HG03342 (cell line): ENCODE results near the gene TMEM240.
"Not testable (repeated sequence)": the region's sequence is repeated elsewhere in the genome, so short reads cannot be mapped to it uniquely, and the experiment has no call there.

ENCODE experiments used
- ATAC-seq: cut with Tn5 transposase; IDR thresholded peaks from one replicate; pipeline ENCODE4 v1.9.1; 2021; ENCODE audit warnings: mild to moderate bottlenecking, moderate library complexity; ENCODE audit not compliant: unreplicated experiment

The TMEM240 gene

GRCh38 chr1:1527092-1527816 lies 13.2 kb downstream of the TMEM240 start:
- ATAC-seq, result no peak

GRCh38 chr1:1526476-1526875 lies 13.9 kb downstream of the TMEM240 start:
- not testable (repeated sequence) for ATAC-seq

- not testable (repeated sequence) for ATAC-seq
These were observed 15.6 kb downstream of the TMEM240 start for GRCh38 chr1:1524750-1525383.

- not testable (repeated sequence) for ATAC-seq
These were observed 16.8 kb downstream of the TMEM240 start for GRCh38 chr1:1523651-1524050.

GRCh38 chr1:1523226-1523625 lies 17.2 kb downstream of the TMEM240 start:
- ATAC-seq, result not testable (repeated sequence)

GRCh38 chr1:1522536-1522935 lies 17.9 kb downstream of the TMEM240 start:
- not testable (repeated sequence) for ATAC-seq

GRCh38 chr1:1521331-1521730 lies 19.1 kb downstream of the TMEM240 start:
- no peak for ATAC-seq

- not testable (repeated sequence) for ATAC-seq
These were observed 20.5 kb downstream of the TMEM240 start for GRCh38 chr1:1519805-1520505.

GRCh38 chr1:1518621-1519007 lies 21.8 kb downstream of the TMEM240 start:
- ATAC-seq, result not testable (repeated sequence)

- ATAC-seq, result no peak
These were observed 22.3 kb downstream of the TMEM240 start for GRCh38 chr1:1517973-1518620.

GRCh38 chr1:1516923-1517322 lies 23.5 kb downstream of the TMEM240 start:
- not testable (repeated sequence) for ATAC-seq

GRCh38 chr1:1514376-1514775 lies 26.0 kb downstream of the TMEM240 start:
- ATAC-seq, result not testable (repeated sequence)

- ATAC-seq, result not testable (repeated sequence)
These were observed 26.7 kb downstream of the TMEM240 start for GRCh38 chr1:1513675-1514074.

GRCh38 chr1:1512425-1512824 lies 28.0 kb downstream of the TMEM240 start:
- peak; percentile 1 for ATAC-seq

- ATAC-seq, result peak; percentile 89
These were observed 28.7 kb downstream of the TMEM240 start, which contains the start of gene ATAD3A for GRCh38 chr1:1511533-1512285. TSS of gene ATAD3A (plus strand) at chr1:1512162. CDS start at chr1:1512269, 107 bp downstream.

GRCh38 chr1:1510912-1511532 lies 29.4 kb downstream of the TMEM240 start:
- ATAC-seq, result no peak

GRCh38 chr1:1509465-1509850 lies 31.0 kb downstream of the TMEM240 start:
- not testable (repeated sequence) for ATAC-seq

GRCh38 chr1:1508775-1509464 lies 31.5 kb downstream of the TMEM240 start:
- not testable (repeated sequence) for ATAC-seq

- no peak for ATAC-seq
These were observed 33.1 kb downstream of the TMEM240 start for GRCh38 chr1:1507305-1507704.
